Measurements from ENCODE around the gene TIMM50.
A peak's percentile ranks its signal among the peaks of the same experiment; 100 is the strongest.

GRCh38 chr19:39539518-39540332 lies 59.1 kb downstream of the TIMM50 start, which contains the start of gene EID2:
- peak; percentile 86 to 87 for TF ChIP-seq POLR2A (IDR thresholded peaks at IDR 0.05)
- TF ChIP-seq CTCF (IDR thresholded peaks at IDR 0.05 in 4 of 5, conservative IDR thresholded peaks at IDR 0.05 in 1 of 5): peak; percentile 51 to 95 (median 86)

Data from gastrocnemius medialis (tissue), 4 donors.